Measurements from ENCODE around the gene DLGAP4.

Gene DLGAP4

GRCh38 chr20:36334281-36335205 is 28.4 kb downstream of the DLGAP4 start:
- no peak for DNase-seq

DNA sequence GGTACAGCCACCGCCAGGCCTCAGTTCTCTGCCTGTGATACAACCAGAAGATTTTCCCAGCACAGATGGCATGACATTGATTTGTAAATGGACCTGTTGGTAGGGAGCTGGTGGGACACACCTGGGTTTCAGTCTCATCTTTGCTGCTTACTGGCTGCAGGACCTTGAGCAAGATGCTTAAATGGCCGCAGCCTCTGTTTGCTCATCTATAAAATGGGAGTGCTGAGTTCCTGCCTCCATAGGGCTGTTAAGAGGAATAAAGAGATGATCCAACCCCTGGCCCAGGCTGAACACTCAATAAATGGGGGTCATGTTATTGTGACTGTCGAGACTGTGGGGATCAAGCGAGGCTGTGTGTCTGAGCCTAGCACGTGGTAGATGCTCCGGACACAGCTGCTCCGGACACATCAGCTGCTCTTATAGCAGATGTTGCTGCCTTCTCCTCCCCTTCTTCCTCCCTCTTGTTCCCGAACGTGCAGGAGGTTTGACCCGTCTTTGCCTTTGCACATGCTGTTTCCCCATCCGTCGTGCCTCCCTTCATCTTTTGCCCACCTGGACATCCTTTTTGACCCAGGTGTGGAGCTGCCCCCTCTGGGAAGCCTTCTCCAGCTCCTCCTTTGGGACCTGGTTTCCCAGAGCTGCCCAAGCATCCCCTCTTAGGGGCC is 29.2 kb downstream of the DLGAP4 start:
- DNase-seq: no peak

DNA sequence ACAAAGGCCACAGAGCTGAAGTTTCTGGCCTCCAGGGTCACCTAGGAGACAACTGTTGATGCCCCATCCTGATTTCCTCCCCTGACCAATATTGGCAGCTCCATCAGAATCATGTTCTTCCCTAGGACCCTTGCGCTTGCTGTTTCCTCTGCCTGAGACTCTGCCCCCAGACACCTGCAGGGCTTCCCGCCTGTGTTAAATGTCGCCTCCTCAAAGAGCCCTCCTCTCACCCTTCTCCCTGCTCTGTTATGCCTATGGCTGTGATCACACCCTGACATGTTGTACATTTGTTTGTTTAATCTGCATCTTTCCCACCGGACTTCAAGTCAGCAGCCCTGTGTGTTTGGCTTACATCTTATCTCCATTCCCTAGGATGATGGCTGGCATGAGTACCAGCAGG is 30.1 kb downstream of the DLGAP4 start:
- DNase-seq: no peak

- no peak for DNase-seq
These were observed 31.0 kb downstream of the DLGAP4 start for GRCh38 chr20:36336954-36337704.

- DNase-seq: no peak
These were observed 31.7 kb downstream of the DLGAP4 start for GRCh38 chr20:36337886-36338285.

DNA sequence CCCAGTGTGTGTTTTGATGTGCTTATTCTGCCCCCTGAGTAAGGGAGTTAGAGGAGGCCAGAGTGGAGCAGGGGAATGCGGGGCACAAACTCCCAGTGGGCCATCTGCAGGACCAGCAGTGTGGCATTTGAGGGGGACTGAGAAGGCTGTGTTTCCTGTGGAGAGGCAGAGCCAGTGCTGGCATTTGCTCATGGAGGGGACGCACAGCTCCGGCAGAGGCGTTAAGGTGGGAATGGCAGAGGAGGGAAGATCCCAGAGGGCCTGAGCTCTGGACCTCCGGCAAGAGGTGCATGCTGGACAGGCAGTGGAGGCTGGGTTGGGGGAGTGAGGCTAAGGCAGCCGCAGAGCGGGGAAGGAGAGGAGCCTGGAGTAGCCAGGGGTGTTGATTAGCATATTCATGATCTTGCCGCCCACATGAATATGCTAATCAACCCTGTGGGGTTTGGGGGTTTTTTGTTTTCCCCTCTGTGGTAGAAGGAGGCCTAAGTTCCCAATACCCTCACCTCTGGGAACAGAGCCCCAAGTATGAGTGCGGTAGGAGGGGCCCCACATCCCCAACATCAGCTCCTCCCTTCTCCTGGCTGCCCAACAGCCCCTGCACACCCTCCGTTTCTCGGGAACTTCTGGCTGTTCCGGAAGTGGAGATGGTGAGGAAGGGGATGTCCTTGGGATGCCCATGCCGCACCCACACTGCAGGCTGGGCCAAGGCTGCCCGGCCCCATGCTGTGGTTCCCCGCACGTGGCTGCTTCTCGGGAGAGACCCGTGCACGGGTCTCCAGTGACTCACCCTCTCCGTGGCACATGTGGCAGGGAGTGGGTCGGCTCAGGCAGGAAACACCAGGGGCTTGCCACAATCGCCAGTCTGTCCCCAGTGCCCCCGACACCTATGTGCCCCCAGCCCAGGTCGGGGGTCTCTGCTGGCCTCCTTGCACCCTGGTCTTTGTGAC is 33.8 kb downstream of the DLGAP4 start:
- DNase-seq: no peak

GRCh38 chr20:36340593-36340990 is 34.5 kb downstream of the DLGAP4 start:
- no peak for DNase-seq

DNA sequence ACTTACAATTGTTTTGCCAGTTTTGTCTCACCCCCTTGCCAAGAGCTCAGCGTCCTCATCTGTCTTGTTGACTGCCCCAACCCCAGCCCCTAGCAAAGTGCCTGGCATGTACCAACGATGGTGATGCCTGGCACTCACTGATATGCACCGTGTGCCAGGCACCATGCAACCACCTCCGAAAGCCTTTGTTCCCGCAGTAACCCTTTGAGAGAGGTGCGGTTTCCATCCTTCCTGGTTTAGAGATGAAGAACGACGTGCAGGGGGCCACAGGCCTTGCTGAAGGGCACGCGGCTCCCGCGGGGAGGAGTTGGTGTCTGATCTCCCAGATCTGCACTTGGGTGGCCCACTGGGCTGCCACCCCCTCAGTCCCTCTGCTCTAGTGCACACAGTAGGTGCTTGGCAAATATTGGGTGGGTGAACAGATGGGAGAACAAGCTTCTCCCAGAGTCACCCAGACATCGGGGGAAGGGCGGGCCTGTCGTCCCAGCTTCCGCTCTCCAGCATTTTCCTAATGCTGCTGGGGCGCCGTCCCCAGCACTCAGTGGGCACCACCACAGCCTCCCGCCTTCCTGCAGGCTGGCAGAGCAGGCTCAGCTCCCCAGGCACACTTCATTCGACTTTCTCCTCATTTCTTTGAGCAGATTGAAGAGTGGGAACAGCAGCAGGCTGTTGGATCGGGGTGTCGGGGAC is 35.3 kb downstream of the DLGAP4 start:
- no peak for DNase-seq

DNA sequence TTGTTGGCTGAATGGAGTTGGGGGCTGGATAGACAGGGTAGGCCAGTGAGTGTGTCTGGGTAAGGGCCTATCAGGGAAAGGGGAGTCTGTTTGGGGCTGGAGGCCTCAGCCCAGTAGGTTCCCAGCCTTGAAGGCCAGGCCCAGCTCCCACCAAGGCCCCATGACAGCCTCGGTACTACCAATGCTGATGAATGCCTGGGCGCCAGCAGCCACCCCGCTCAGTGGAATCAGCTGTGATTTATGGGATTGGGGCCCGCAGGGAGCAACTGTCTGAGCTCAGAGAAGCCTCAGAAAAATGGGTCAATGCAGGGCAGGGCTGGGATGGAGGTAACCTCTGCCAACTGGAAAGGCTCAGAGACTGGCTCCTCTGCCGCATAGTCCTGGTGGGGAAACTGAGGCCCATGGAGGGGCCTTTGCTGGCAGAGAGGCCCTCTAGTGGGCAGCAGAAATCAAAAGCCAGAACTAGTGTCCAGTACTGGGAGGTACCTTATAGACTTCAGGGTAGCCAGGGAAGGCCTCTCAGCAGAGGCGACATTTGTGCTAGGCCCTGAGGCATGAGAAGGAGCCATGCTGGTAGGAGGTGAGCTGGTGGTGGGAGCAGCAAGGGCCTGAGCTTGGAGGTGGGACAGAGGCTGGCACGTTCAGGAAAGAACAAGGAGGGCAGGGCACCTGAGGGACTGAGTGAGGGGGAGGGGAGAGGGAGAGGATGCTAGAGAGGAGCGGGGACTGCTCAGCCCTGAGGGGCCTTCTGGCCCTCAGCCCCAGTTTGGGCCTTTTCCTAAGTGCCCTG is 36.4 kb downstream of the DLGAP4 start:
- DNase-seq: no peak

DNA sequence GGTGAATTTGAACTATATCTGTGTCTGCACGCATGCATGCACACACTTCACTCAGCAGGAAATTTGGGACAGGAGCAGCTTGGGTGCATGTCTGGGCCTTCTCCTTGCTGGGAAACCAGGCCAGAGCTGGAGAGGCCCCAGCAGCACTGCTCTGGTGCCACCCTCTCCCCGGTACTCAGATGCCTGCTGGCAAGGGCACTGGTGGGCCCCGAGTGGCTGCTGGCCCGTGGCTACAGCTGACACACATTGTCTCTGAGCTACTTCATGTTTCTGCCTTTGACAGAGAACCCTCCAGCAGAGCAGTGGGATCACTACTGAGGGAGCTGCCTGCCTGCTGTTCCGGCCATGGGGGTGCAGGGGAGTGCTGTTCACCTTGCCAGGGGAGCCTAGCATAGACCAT is 37.5 kb downstream of the DLGAP4 start:
- no peak for DNase-seq

DNA sequence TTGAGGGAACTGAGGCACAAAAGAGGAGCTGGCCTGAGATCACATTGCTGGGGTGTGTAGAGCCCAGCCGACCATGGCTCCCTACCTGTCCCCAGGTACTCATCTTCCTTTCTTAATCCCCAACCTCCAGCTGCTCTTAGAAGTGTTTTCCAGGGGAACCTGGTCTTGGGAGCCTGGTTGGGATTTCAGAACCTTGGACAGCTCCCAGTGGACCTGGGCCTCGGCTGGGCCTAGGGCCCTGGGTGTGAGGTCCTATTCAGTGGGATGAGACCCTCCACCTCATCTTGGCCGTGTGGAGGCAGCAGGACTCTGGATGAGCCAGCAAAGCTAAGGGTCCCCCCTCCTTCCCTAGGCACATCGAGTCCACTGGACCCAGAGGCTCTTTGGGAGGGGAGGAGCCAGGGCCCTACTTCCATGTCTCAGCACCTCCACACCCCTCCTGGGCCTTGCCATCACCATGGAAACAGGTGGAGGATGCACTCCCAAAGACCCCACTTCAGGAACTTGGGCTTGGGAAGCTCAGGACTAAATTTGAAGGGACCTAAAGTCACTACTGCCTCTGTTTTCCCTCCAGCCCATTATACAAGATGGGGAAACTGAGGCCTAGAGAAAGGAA is 38.5 kb downstream of the DLGAP4 start:
- no peak for DNase-seq

DNA sequence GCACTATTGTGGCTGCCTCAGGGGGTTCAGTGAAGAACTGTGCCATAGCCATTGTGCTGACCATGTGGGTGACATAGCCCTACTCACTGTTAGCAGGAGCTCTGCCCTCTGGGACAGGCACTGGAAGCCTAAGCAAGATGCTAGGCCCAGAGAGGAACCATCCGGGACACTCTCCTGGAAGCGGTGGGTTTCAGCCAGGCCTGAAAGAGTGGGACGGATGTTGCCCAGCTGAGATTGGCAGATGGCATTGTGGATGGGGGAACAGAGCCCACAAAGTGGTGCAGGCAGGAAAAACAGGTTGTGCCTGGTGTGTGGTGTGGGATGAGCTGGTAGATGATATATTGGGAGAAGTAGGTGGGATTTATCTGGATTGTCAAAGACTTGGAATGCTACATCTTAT is 40.1 kb downstream of the DLGAP4 start:
- no peak for DNase-seq

DNA sequence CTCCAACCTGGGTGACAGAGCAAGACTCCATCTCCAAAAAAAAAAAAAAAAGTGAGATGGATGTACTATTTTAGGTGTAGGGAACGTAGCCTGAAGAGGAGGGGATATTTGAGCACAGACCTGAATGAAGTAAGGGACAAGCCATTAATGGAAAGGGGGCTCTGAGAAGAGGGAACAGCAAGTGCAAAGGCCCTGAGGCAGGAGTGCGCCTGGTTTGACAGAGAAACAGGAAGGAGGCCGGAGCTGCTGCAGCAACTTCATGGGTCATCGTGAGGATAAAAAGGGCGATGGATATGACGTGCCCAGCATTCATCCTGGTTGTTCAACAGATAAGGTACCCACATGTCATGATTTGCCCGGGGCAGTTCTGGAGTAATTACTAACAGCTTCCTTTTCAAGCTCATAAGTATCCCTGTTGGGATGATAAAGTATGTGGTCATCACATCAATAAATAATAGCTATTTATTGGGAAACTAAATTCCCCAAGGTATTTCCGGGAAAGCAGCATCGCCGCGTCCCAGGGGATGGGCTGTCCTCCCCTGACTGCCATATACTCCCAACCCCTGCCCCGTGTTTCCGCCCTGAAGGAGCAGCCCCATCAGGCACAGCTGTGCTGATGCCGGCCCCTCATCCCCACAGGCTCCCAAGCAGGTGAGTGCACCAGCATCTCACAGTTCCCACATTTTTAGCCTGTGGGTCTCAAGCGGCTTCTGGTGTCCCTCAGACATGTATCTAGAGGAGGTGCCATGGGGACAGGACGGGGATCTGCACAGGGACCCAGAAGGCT is 43.4 kb downstream of the DLGAP4 start:
- DNase-seq: no peak

DNA sequence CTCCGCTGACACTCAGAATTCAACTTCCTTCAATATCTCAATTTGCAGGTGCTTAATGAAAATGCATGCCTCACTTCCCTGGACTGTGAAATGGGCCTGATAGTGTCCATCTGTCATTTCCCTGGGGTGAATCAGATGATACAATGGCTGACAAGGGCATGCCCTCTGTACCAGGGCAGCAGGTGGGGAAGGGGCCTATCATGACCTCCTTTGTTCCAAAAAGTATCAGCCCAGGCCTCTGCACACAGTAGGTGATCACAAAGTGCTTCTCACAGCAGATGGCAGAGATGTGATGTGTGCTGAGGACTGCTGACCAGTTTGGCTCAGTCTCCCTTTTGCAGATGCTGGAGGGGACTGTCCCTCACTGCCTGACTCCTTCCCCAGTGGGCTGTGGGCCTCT is 44.3 kb downstream of the DLGAP4 start:
- DNase-seq: no peak

DNA sequence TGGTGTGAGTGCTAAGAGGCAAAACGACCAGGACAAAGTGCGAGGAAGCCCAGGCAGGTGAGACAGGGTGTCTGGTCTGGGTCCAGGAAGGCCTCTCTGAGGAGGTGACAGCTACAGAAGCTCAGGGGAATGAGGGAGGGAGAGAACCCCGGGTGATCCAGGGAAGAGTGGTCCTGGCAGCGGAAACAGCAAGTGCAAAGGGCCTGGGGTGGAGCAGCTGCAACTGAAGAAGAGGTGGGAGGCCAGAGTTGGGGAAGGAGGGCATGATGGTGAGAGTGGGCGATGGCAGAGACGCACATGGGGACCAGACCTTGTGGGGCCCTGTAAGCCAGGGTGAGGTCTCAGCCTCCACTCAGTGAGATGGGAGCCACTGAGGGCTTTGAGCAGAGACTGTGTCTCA is 45.8 kb downstream of the DLGAP4 start:
- no peak for DNase-seq

- DNase-seq: no peak
These were observed 46.9 kb downstream of the DLGAP4 start for GRCh38 chr20:36352843-36353553.

- no peak for DNase-seq
These were observed 47.6 kb downstream of the DLGAP4 start for GRCh38 chr20:36353740-36354139.

DNA sequence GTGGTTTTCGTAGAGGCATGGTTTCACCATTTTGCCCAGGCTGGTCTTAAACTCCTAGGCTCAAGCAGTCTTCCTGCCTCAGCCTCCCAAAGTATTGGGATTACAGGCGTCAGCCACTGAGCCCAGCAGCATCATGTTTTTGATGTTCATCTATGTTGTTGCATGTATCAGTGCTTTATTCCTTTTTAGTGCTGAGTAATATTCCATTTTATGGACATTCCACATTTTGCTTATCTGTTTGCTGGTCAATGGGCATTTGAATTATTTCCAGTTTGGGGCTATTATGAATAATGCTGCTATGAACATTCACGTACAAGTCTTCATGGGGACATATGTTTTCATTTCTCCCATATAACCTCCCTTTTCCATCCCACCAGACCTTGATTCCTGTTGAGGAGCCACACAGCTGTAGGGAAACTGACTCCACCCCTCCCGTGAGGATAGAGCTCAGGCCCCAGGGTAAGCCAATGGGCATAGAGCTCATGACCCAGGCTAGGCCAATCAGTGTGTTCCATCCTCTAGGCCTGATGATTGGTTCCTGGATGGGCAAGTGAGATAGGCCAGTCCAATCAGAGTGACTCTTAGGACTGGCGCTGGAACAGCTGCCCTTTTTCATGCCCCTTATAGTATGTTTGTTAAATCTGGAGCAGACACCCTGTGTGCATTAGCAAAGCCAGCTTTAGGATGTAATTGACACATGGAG is 49.5 kb downstream of the DLGAP4 start:
- no peak for DNase-seq

Measured in NCI-H526 treated with DMSO at 0.1 percent for 48 hours (cell line).